Panc1 (cell line): Measurements from ENCODE around the gene GRAMD1B. TPM values are rescaled to one million over a fixed set of nuclear protein-coding genes. Genes with fewer than 3 reads are reported as not detected.

ENCODE experiments used
- ATAC-seq: fragments of 200-7000 bp; cut with Tn5 transposase; 2 replicates; pipeline ENCODE4 v1.9.1; 2020; ENCODE audit warnings: mild to moderate bottlenecking, moderate library complexity
- BruUV-seq: library from RNA; stranded (reverse); fragments of 400-500 nt; replicated peaks from 2 replicates; lab custom pipeline; 2021; lab: Mats Ljungman, UMichigan
- CTCF ChIA-PET: fragments of 300-600 bp; sonication (Branson Sonifier 250); formaldehyde crosslinking; loops from one replicate; lab custom pipeline; 2022; ENCODE audit warnings: antibody characterized with exemption; lab: Charles Lee
- POLR2A ChIA-PET: fragments of 300-600 bp; sonication (Branson Sonifier 250); formaldehyde crosslinking; loops from one replicate; lab custom pipeline; 2022; ENCODE audit warnings: antibody characterized with exemption; lab: Charles Lee
- DNase-seq: peaks from one replicate; pipeline ENCODE4 v3.0.0-alpha.2; 2010; ENCODE audit warnings: low read depth, low spot score
- H3K27ac ChIP-seq: 2 replicates; pipeline ENCODE4 v1.5.1; 2011; ENCODE audit warnings: mild to moderate bottlenecking, low read length, inconsistent platforms
- H3K27me3 ChIP-seq: fragments of 200-500 bp; sonication (Bioruptor generic); 2 replicates; pipeline ENCODE4 v1.6.0; 2014; ENCODE audit warnings: low read length, inconsistent platforms; ENCODE audit not compliant: control insufficient read depth, insufficient read depth
- H3K36me3 ChIP-seq: fragments of 200-500 bp; sonication (Bioruptor generic); 2 replicates; pipeline ENCODE4 v1.5.1; 2014; ENCODE audit warnings: inconsistent platforms, mild to moderate bottlenecking, low read length, moderate library complexity; ENCODE audit not compliant: control insufficient read depth, insufficient read depth
- H3K4me1 ChIP-seq: 2 replicates; pipeline ENCODE4 v1.5.1; 2011; ENCODE audit warnings: inconsistent platforms, mild to moderate bottlenecking, low read length, moderate library complexity; ENCODE audit not compliant: control insufficient read depth, insufficient read depth
- H3K4me3 ChIP-seq, 2 experiments: 2 replicates each; pipeline ENCODE4 v1.5.1; 2011 to 2012; ENCODE audit warnings: low read depth in 2 of 2, low read length in 2 of 2, mild to moderate bottlenecking in 2 of 2, inconsistent platforms in 1 of 2, moderate library complexity in 1 of 2
- H3K9me3 ChIP-seq: fragments of 200-500 bp; sonication (Bioruptor generic); 2 replicates; pipeline ENCODE4 v1.5.1; 2014; ENCODE audit warnings: low read depth, mild to moderate bottlenecking, inconsistent platforms, low read length, moderate library complexity; ENCODE audit not compliant: control insufficient read depth, insufficient read depth
- POLR2AphosphoS5 ChIP-seq: IDR thresholded peaks from 2 replicates; pipeline ENCODE4 v1.6.1; 2012; ENCODE audit warnings: mild to moderate bottlenecking, low read depth, low read length, moderate library complexity
- REST ChIP-seq, 2 experiments: IDR thresholded peaks; 2 replicates each; pipeline ENCODE4 v1.6.1; 2011 to 2012; ENCODE audit warnings: low read depth in 2 of 2, control low read depth in 1 of 2, low read length in 1 of 2, mild to moderate bottlenecking in 1 of 2, moderate library complexity in 1 of 2; ENCODE audit not compliant: insufficient read depth in 1 of 2
- SIN3A ChIP-seq: IDR thresholded peaks from 2 replicates; pipeline ENCODE4 v1.6.1; 2012; ENCODE audit warnings: low read depth, mild to moderate bottlenecking, low read length, moderate library complexity, borderline replicate concordance; ENCODE audit not compliant: insufficient read depth
- TCF7L2 ChIP-seq: IDR thresholded peaks from 2 replicates; pipeline ENCODE4 v1.6.1; 2011; ENCODE audit warnings: mild to moderate bottlenecking, low read depth, low read length, inconsistent platforms
- in situ Hi-C: cut with HindIII; loops from 2 replicates; pipeline ENCODE4 v1.10.0; 2016; ENCODE audit warnings: low sequenced_read_pairs, low pct_unique_long_range_greater_than_20kb
- intact Hi-C: fragments of 100-400 bp; cut with micrococcal nuclease; formaldehyde crosslinking; loops from one replicate; pipeline ENCODE4 v1.10.0; 2022; ENCODE audit not compliant: unreplicated experiment
- total RNA-seq: library from RNA; stranded (reverse); gene quantifications from one replicate; pipeline ENCODE4 v1.2.1, GENCODE V29; 2021; ENCODE audit not compliant: unreplicated experiment
- TF ChIP-seq, protein P1 (sequence below): fragments of 450-650 bp; IDR thresholded peaks from 2 replicates; pipeline ENCODE4 v1.5.1; 2017; ENCODE audit warnings: mild to moderate bottlenecking

GRAMD1B gene
- total RNA-seq, 1 experiment from 2014 or later: 0.46 TPM

DNA sequence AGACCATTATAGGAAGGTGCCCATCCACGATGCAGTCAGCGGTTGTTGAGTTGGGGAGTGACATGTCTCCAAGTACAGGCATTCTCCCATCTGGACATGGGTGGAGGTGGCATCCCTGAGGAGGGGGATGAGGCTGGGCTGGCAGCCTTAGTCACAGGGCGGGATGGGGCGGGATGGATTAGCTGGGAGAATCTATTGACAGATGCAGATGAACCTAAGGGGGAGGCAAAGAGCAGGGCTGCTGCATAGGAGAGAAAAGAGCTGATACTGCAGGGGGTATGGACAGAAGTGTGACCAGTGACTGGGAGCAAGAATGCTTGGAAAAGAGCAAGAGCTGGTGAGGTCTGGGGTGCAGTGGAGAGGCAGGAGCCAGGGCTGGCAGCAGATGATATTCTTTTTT is 181.6 kb downstream of the GRAMD1B start:
- H3K36me3 ChIP-seq: no peaks in the 10 kb centered on the region
- no peaks in the 10 kb centered on the region for H3K9me3 ChIP-seq
- POLR2A ChIA-PET: no interaction called here
- CTCF ChIA-PET: no interaction called here
- intact Hi-C loops: no loop called here
- no peak overlapping the region for H3K4me3 ChIP-seq
- in situ Hi-C loops: no loop called here
- peaks cover 40% of the 10 kb centered on the region for H3K27me3 ChIP-seq
- H3K27ac ChIP-seq: no peak overlapping the region
- H3K4me1 ChIP-seq: no peaks in the 10 kb centered on the region
- no TSS peak for BruUV-seq
- ATAC-seq (no peak), DNase-seq (no peak)
- TF ChIP-seq POLR2AphosphoS5: no peak
- no peak for TF ChIP-seq TCF7L2
- TF ChIP-seq REST (IDR thresholded peaks at IDR 0.05; ENCODE audit: insufficient read depth in 1 of 2, low read depth in 2 of 2, low read length in 1 of 2): no peak
- TF ChIP-seq, protein P1, sequence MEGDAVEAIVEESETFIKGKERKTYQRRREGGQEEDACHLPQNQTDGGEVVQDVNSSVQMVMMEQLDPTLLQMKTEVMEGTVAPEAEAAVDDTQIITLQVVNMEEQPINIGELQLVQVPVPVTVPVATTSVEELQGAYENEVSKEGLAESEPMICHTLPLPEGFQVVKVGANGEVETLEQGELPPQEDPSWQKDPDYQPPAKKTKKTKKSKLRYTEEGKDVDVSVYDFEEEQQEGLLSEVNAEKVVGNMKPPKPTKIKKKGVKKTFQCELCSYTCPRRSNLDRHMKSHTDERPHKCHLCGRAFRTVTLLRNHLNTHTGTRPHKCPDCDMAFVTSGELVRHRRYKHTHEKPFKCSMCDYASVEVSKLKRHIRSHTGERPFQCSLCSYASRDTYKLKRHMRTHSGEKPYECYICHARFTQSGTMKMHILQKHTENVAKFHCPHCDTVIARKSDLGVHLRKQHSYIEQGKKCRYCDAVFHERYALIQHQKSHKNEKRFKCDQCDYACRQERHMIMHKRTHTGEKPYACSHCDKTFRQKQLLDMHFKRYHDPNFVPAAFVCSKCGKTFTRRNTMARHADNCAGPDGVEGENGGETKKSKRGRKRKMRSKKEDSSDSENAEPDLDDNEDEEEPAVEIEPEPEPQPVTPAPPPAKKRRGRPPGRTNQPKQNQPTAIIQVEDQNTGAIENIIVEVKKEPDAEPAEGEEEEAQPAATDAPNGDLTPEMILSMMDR: no peak
- TF ChIP-seq SIN3A: no peak

DNA sequence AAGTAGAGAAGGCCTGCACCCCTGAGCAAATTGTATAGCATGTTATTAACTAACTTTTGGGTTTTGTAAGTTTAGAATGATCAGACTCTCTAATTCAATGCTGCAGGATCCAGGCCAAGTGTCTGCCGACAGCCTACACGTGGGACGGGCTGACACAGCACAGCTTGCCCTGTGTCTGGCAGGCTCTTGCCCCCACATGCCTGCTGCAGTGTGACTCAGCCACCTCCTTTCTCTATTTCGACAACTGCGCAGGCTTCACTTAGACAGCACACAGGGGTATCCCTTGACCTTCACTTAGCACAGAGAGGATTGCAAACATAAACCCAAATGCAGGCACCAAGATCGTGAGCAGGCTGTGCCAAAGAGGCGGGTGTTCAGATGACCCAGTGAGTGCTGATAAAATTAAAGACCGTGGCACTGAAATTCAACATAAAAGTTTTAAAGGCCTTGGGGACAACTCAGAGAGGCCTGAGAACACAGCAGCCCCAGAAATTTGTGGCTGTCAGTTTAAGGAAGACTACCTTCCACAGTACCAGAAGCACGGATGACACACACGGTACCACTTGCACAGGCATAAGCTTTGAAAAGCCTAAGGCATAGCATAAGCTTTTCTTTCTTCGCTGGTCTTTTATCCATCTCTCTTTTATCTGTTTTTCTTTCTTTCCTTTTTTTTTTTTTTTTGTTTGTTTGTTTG is 186.6 kb downstream of the GRAMD1B start:
- intact Hi-C loops: no loop called here
- no peak overlapping the region for H3K27ac ChIP-seq

More for the DNA sequence above, 186.6 kb downstream of the GRAMD1B start:
- no peak overlapping the region for H3K4me3 ChIP-seq
- ChIA-PET CTCF (interaction anchor here (0.7 kb wide), 1 partner anchor 192 kb away, joined by 5 read pairs; no protein-coding TSS in a partner anchor), POLR2A (interaction anchor here (0.7 kb wide), 1 partner anchor 834 kb away, joined by 7 read pairs; no protein-coding TSS in a partner anchor)
- in situ Hi-C loops: no loop called here
- H3K27me3 ChIP-seq: peaks cover 19% of the 10 kb centered on the region
- H3K9me3 ChIP-seq: no peaks in the 10 kb centered on the region
- BruUV-seq: no TSS peak
- DNase-seq (no peak), ATAC-seq (0 out of 2 replicates have a peak, but pooled peaks have one; percentile 39)
- no peaks in the 10 kb centered on the region for H3K4me1 ChIP-seq
- H3K36me3 ChIP-seq: no peaks in the 10 kb centered on the region
- TF ChIP-seq TCF7L2 (no peak), POLR2AphosphoS5 (no peak), REST (IDR thresholded peaks at IDR 0.05; ENCODE audit: insufficient read depth in 1 of 2, low read depth in 2 of 2, low read length in 1 of 2) (no peak), SIN3A (no peak)
- TF ChIP-seq, protein P1: no peak
